NCI-H2196 (cell line): Measurements from ENCODE around the gene COBL.
"Not testable (repeated sequence)": the region's sequence is repeated elsewhere in the genome, so short reads cannot be mapped to it uniquely, and the experiment has no call there.

Experiments used
- DNase-seq: peaks from one replicate; lab custom pipeline; 2025; ENCODE audit not compliant: unreplicated experiment; lab: John Stamatoyannopoulos, UW

COBL gene

DNA sequence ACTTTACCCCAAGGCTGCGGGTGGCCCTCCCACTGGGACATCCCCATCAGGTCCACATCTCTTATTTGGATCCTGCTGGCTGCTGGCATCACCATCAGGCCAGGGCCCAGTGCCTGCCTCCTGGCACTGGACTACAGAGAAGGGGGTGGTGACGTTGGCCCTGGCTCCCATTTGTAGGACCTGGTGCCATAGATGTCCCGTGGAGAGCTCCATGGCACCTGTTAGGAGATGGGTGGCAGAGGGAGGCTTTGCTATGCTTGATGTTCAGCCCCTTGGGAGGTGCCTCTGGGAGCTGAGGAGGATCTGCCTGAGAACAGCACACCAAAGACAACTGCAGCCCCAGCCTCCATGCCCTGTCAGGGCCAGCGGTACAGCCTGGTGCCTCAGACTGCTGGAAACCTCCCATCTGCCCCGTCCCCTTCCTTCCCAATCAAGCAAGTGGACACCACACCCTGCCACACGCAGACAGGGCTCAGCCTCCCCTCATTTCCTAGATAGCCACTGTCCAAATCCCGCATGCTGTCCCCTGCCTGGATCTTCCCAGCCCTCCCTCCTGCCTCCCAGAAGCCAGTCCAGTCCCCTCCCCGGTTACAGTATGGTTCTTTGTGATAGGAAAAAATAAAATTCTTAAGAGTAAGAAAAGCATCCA is 303.9 kb downstream of the COBL start:
- DNase-seq: no peak

DNA sequence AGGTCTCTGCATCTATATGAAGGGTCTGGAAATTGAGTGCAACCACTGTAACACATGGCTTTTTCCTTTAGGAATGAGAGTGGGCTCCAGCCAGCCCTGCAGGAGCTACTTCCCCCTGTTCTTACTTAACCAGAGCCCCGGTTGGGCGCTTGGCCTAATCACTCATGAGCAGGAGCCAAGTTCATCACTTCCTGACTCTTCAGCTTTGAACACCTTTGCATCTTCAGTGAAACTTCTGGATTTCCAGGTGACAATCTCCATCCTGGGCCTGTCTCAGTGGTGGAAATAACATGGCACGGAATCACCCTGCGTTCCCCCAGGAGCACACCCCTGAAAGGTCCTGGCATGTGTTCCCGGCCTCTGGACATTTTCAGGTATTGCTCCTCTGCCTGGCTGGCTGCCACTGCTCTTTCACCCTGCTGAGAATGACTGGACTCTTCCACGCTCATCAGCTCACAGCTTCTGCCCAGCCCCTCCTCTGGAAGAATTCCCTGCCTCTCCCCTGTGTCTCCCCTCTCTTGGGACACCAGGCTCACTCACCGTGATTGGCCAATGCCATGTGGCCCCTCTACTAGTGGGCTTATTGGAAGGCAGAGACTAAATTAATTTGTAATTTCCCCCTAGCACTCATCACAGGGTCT is 304.8 kb downstream of the COBL start:
- no peak for DNase-seq

DNA sequence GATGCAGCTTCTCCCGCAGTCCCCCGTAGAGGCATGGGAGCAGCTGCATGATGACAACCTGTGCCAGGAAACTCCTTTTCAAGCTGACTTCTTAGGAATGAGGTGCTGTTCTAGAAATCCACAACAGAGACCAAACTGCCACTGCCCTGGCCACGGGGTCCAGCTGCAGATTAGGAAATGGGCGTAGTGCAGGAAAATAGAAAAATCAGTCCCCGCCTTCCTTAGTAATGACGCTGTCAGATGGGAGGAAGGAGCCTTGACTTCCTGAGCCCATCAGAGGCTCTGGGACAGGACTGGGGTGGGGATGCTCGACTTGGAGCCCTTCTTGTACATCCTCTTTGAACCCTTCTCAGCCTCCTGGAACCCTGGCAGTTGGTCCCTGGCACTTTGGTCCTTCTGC is 306.1 kb downstream of the COBL start:
- DNase-seq: no peak

DNA sequence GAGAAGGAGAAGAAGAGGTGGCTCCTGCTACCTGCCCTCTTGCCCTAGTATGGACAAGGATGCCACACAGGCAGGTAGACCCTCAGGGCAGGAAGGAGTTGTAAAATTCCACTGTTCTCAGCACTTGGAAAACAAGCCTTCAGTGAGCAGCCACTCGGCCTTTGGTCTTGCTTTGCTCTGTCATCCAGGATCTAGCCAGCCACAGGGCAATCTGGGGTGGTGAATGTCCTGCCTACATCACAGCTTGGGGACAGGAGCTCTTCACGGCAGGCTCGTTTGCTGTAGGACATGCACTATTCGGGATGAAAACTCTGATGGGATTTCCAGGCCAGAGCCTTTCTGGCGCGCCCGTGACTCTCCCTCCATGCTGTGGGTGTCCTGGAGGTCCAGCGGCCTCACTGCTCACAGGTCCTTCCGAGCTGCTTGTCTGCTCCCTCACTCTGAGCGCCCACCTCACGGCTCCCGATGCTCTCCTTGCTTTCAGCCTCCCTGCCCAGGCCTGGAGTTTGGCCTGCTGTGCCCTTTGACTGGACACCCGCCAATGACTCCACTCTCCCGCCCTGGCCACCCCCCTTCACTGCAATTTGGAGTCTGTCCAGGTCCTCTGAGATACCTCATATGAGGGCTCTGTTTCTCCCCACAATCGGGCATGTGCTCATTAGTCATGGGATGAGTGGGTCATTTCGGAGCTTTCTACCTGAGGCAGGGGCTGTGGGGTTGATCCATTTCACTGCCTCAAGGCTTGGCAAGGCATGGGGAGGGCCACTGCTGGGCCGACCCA is 306.7 kb downstream of the COBL start:
- peak; percentile 28 for DNase-seq

DNA sequence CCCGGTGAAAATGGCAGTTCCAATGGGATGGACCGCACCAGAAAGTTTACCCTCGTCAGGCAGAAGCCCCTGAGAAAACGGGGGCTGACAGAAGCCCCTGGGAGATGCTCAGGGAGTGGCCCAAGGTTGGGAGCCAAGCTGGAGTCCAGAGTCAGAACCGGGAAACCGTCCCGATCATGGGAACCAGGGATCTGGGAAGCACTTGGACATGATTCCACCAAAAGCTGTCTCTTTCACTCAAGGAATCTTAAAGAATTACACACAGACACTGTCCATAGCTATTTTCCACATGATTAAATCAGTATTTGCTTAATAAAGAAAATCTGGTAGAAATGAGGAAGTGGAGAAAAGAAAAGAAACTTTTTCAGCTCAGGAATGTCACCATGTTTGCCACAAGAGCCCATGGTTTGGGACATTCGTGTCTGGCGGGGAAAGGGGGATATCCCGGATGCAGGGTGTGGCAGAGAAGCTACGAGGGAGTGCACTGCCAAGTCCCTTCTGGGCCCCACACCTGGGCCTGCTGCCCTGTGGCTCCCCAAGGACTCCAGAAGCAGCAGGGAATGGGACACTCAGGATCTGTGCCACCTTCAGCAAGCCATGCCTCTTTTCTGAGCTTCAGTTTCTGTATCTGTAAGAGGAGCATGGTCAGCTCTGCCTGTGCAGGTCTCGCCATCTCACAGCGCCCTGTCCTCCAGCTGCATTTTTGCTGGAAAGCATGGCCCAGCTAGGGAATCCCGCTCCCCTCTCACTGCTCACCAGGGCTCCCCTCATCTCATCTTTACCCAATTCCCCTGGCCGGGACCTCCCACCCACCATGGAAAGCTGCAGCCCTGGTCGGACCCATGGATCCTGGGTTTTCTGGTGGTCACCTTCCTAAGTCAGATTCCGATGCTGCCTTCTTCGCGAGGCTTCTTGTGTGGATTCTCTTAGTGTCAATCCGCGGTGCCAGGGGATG is 308.8 kb downstream of the COBL start:
- DNase-seq: no peak

DNA sequence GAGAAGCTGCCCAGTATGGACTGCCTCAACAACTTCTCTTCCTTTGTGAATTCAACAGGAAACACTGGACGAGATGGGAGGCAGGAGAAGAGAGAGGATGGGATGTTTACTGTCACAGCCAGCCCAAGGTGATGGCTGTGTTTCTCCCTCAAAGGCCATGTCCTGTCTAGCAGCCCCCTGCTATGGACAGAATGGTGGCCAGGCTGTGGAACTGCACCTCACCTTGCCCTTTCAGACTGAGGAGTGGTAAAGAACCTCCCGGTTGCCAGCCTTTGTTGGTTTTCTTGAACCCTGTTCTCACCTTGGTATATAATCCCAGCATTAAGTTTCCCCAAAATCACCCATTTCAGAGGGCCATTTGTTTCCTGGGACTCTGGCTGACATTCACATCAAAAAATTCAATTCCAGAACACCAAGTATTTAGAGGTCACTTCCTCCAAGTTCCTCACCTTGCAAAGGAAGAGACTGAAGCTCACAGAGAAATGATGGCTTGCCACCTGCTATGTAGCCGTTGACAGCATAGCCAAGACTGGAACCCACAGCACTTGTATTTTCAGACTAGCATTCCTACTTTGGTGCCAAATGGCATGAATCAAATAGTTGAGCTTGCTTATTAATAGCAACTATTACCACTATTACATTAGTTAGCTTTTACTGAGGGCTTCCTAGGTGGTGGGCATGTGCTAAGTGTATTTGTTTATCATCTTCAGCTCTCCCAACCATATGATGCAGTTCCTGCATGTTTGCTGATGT is 309.9 kb downstream of the COBL start:
- DNase-seq: no peak

DNA sequence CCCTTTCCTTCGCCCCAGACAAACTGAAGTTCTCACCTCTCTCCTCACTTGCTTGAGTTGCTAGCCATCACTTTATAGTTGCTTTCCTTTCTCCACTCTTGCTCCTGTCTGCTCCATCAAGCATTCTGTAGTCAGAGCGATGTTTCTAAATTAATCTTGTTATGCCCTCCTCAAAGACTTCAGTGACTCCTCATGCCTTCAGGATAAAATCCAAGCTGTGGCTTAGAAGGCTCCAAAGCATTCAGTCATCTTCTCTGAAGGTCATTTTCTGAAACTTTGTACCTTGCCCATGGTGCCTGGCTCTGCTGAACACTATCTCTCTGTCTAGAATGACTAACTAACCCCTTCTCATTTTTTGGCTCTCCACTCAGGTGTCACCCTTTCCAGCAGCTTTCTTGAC is 311.5 kb downstream of the COBL start:
- no peak for DNase-seq

DNA sequence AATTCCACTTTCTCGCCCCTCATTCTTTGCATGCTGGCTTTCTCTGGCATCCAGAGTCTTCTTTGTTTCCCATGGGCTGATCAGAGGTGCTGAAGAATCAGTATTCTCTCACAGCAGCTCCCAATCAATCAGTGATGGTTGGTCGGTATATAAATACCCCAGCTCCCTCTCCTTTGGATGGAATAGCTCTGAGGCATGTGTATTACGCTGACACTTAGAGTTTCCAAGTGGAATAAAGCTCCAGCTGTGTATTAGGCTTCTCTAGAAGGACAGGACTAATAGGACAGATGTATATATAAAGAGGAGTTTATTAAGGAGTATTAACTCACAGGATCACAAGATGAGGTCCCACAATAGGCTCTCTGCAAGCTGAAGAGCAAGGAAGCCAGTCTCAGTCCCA is 315.7 kb downstream of the COBL start:
- DNase-seq: no peak

DNA sequence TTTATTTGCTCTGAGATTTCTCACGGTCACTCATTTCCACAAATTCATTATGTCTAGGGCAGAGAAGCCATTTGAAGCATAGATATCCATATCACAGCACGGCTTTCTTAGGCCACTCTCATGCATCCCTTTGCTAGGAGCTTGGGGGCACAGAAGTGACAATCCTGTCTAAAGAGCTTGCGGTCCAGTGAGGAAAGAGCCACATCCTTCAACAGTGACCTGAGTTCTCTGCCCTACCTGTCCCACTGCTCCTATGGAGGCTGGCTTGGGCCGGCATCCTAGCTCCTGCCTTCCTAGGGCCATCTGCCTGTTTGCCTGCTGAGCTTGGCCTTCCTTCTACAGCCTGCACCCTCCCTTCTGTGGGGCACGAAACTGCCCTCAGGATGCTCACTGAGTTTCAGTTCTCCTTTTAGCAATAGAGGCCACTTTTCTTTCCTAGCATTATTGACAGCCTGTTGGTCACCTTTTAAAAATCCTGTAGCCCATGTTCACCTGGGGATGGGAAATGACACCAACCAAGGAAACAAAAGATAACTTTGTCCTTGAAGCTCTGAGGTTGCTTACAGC is 321.8 kb downstream of the COBL start:
- DNase-seq: no peak

DNA sequence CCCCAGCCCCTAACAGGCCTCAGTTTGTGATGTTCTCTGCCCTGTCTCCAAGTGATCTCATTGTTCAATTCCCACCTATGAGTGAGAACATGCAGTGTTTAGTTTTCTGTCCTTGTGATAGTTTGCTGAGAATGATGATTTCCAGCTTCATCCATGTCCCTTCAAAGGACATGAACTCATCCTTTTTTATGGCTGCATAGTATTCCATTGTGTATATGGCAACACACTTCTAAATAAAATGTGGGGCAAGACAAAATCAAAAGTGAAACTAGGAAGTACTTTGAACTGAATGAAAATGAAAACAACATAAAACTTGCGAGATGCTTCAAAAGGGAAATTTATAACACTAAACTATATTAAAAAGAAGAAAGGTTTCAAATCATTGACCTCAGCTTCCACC is 326.4 kb downstream of the COBL start:
- not testable (repeated sequence) for DNase-seq

DNA sequence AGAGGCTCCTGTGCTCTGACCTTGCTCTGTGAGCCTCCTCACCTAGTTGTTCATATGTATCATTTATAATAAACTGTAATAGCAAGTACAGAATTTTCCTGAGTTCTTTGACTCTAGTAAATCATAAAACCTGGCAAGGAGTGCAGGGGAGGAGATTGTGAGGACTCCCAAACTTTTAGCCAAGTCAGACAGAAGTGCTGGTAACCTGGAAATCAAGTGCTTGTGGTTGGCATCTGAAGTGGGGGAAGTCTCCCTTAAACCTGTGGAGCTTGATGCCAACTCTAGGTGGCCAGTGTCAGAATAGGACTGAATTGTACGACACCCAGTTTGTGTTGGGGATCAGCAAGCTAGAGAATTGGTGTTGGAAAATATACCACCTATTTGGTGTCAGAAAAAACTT is 327.6 kb downstream of the COBL start:
- DNase-seq: no peak

DNA sequence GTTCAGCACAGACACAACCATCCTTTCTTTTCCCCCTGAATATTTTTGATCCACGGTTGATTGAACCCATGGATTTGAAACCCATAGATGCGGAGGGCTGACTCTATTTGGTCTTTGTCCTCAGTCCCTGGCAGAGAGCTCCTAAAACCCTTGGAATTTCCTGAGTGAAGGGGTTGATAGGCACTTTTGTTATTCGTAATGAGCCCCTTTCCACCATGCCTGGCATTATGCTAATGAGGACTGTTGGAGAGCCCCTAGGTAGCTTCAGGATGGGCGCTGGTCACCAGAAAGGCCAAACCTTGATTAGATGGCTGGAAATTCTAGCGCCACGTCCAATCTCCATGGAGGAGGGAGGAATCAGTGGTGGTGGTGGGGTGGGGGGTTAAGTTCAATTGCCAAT is 328.1 kb downstream of the COBL start:
- no peak for DNase-seq

DNA sequence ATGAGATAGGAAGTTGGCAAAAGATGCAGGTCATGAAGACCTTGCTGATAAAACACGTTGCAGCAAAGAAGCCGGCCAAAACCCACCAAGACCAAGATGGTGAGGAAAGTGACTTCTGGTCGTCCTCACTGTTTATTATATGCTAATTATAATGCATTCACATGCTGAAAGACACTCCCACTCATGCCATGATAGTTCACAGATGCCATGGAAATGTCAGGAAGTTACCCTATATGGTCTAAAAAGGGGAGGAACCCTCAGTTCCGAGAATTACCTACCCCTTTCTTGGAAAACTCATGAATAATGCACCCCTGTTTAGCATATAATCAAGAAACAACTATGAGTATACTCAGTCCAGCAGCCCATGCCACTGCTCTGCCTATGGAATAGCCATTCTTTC is 331.5 kb downstream of the COBL start:
- DNase-seq: no peak

DNA sequence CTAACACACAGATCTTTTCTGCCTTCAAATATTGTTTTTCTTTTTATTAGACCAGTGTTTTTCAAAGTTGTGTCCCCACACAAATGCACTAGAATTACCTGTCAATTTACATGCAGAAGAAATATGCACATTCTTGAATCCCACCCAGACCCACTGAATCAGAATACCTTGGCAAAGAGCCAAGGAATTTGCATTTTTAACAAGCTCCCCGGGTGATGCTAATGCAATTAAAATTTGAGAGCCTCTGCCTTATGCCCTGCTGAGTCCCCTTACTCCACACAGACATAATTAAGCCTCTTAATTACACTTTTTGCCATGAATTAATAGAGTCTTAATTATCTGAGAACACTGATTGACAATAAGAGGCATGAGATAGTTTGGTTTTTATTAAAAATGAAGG is 332.8 kb downstream of the COBL start:
- no peak for DNase-seq

DNA sequence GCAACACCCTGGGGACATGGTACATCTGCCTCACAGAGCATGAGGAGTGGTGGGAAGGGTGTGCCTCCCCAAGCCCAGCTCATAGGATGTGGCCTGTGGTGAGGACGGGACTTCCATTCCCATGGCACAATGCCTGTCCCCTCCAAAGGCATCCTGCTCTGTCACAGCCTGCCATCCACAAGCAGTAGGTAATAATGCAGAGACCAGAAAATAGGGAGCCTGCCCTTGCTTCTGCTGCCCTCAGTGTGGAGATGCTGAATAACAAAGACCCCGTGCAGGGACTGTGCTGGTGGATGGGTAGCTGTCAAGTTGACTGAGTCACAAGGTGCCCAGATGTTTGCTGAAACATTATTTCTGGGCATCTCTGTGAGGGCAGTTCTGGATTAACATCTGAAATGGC is 334.0 kb downstream of the COBL start:
- no peak for DNase-seq

DNA sequence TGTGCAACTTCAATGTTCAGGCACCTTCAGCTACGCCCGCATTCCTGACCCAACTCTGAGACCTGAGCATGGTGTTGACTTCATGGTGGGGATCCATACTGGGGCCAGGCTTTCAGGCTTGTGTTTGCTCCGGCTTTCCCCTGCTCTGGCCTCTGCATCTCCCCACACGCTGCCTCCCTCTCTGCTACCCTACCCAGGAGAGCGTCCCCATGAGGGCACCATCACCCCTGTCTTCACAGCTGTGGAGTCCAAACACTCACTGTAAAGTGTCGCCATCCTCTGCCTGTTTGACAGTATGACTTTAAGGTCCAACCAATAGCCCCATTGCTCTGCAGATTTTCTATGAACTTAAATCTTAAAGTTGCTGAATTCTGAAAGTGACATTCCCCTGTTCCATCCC is 334.9 kb downstream of the COBL start:
- no peak for DNase-seq

DNA sequence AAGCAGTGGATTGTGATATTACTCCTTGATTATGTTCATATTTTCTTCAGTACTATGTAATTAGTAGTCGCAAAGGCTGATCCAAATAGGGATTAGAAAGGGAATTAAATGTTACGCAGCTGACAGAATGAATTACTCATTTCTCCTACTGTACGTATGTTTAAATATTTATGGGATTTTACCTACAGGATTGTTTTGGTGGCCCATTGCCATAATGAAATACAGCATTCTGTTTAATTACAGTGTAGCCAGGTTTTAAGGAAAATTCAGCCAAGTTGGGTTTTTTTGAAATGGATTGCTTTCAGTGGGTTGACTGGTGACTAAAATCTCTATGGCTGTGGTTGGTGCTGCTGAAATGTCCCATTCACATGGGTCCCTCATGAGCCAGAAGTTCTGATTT is 336.2 kb downstream of the COBL start:
- no peak for DNase-seq

DNA sequence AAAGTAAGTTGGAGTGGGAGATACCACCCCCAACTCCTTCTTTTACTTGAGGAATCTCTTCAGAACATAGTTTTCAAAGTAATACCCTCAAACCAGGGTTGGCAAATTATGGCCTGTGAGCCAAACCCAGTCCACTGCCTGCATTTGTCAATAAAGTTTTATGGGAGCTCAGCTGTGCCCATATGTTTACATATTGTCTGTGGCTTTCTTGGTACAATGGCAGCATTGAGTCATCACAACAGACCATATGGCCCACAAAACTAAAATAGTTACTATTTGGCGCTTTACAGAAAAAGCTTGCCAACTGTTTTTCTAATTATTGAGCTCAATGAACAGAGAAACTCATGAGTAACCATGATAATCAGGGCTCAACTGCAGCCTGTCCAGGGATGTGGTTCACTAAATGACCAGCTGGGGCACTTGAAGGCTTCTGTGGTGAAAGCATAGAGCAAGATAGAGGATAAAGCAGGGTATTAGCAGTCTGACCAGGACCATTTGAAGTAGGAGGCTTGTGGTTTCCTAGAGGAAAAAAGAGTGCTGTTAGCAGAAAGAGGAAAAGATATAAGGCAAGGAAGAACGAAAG is 337.9 kb downstream of the COBL start:
- no peak for DNase-seq

DNA sequence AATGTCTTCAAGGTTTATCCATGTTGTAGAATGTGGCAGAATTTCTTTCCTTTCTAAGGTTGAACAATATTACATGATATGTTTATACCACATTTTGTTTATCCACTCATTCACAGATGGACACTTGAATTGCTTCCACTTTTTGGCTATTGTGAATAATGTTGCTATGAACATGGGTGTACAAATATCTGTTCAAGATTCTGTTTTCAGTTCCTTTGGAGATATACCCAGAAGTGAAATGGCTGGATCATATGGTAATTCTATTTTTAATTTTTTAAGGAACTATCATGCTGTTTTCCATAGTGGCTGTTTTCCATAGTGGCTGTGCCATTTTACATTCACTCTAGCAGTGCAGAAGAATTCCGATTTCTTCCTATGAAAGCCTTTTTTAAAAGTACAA is 339.2 kb downstream of the COBL start:
- DNase-seq: no peak

DNA sequence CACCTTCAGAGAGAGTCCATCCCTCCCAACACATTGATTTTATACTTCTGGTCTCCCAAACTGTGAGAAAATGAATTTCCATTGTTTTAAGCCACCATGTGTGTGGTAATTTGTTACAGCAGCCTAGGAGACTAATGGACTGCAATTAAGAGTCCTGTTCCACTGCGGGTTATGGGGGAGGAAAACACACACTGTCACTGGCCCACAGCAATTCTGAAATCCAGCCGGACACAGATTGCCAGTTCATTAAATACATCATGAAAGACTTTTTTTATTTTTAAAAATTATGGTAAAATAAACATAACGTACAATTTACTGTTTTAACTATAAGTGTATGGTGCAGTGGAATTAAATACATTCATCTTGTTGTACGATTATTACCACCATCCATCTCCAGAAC is 340.5 kb downstream of the COBL start:
- DNase-seq: no peak
